A549 treated with DMSO at 1 μM for 4 hours (cell line): Measurements from ENCODE around the gene GJD2. TPM values are rescaled to one million over a fixed set of nuclear protein-coding genes. Genes with fewer than 3 reads are reported as not detected.

Experiments used
- total RNA-seq: library from RNA; stranded (reverse); fragments of 200-300 nt; extraction: Qiagen RNA extraction; gene quantifications from 5 replicates; pipeline ENCODE4 v1.2.3, GENCODE V29; 2022; ENCODE audit warnings: low read depth

GJD2 gene
- total RNA-seq: not detected in 5 replicates

GRCh38 chr15:34754674-34755418 lies at the start of gene GJD2:
GJD2 (minus strand) TSS chr15:34754998; CDS start chr15:34754488, 510 bp downstream.

GRCh38 chr15:34795267-34796081 lies 40.7 kb upstream of the GJD2 start, which contains the start of gene ACTC1:
ACTC1 (minus strand) TSS chr15:34795549; CDS start chr15:34794808, 741 bp downstream.

Other genes starting within 250 kb of the GJD2 start
- 11.6 to 19.0 TPM (median 17.2 TPM) in 5 replicates for gene GOLGA8B, start 171.3 kb downstream of the GJD2 start, total RNA-seq
- 0.10 to 0.52 TPM (median 0.25 TPM) in 5 replicates for gene ACTC1, start 40.6 kb upstream of the GJD2 start, total RNA-seq
- gene AQR, start 214.7 kb upstream of the GJD2 start, total RNA-seq: 24.5 to 38.2 TPM (median 35.0 TPM) in 5 replicates
- gene ZNF770, start 233.3 kb upstream of the GJD2 start, total RNA-seq: 14.8 to 22.1 TPM (median 18.9 TPM) in 5 replicates